NCI-H2107 (cell line): ENCODE data around the gene RUNX2.

ENCODE experiments used
- DNase-seq: peaks from one replicate; lab custom pipeline; 2025; lab: John Stamatoyannopoulos, UW

RUNX2 gene

DNA sequence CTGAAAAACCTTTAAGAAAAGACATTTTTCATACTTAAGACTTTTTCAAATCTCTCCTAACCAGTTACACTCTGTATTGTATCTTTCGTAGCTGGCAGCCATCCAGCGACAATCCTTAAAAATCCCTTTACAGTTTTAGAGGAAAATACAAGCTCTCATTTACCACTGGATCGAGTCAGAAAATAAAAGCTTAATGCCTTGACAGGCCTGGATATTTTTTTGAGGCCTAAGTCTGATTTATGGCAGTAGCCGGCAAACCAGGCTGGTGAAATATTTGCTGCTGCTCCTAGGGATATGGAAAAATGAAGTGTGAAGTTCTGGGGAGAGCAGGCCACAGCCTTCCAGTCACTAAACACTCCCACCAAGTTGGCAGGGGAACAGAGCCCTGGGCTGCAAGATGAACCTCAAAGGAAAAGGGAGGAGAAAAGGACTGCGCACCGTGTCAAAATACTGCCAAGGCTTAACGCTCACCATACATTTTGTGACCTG lies 262.6 kb downstream of the RUNX2 start:
- DNase-seq: no peak

DNA sequence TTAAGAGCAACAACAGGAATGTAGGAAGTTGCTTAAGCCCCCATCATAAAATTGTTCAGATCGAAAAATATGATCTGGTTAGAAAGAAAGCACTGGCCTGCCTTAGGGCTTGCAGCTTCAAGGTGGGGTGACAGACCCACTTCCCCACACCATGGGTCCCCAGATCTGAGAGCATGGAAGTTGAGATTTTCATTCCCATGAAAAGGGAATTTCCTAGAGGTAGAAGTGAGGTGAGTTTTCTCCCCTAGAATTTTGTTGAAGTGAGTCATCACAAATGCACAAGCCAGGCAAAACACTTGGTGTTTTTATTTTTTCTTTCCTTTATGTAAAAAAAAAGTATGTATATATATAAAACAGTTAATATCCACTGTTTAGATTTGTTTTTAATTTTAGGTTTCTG lies 263.2 kb downstream of the RUNX2 start:
- no peak for DNase-seq

DNA sequence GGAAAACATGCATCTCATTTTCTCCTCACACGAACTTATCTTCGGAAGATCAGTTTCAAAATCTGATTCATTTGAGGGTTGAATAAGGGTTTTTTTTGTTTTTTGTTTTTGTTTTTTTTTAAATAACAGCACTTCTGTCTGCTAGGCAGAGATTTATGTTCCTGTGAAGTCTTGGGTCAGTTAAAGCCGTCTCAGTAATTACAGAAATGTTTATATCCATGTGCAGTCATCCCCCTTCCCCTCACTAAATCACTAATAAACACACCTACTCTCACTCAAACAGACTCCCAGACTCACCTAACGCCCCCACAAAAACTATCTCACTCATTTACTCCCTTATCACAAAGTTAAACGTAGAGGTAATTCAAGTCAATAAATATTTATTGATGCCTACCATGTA lies 263.8 kb downstream of the RUNX2 start:
- DNase-seq: no peak

DNA sequence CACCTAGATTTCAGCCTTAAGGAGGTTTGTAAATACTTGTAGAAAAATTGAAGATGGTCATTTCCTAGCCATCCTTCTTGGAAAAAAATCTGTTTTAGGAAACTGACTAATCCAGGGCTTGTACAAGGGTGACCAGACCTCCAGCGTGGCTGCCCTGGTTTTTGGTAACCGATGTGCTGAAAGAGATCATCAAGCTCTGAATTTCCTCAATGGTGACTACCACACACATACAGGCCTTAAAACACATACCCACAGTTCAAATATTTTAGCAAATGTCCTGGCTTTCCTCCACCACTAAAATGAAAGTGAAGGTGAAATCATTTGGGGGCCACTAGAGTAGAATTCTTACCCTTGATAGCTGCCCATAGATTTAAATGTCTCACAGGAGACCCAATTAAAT lies 264.9 kb downstream of the RUNX2 start:
- no peak for DNase-seq

DNA sequence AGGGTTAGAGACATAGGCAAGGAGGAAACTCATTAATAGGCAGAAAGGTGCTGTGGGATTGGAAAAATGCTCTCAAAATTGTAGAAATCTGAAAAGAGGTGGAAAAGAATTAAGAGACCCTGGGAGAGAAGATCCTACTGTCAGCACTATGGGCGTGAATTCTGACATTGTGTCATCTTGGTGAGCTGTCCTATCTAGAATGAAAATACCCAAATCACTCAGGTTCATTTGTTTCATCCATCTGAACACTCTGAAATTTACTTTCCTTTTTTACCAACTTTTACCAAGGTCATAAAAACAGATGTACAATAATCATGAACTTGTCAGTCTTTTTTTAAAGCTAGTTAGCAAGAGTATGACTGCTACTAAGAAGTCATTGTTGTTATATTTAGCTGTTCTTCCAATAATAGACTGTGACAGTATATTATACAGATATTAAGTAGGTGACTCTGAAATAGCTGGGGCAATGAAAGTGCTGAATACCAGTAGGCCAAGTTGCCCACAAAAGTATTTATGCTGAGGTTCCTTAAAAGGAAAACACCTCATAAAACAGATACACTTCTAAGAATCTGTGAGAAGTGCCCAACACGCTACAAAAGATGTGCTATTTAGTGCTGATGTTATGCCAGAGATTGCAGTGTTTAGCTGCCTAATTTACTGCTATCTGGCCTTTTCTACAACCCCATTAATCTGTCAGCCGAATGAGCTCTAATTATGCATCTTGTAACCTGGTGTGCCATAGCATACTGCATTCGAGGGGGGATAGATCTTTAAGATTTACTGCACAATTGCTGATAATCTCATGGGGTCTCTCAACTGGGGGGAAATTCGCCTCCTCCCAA lies 267.1 kb downstream of the RUNX2 start:
- DNase-seq: no peak

DNA sequence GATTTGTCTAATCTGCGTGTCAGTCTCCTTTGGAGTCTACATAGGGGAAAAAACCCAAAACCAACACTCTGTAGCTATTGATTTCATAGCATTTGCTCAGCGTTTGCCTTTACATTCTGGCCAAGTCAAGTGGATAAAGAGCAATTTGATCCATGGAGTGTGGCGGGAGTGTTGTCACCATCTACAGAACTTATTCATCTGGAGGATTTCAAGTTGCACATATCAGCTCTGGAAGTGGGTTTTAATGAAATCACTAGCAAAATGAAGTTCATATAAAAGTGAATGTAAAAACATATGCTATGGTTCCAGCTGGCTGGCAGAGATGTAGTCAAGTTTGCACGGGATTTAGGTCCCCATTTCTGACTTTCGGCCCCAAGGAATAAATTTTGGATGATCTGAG lies 269.3 kb downstream of the RUNX2 start:
- no peak for DNase-seq

DNA sequence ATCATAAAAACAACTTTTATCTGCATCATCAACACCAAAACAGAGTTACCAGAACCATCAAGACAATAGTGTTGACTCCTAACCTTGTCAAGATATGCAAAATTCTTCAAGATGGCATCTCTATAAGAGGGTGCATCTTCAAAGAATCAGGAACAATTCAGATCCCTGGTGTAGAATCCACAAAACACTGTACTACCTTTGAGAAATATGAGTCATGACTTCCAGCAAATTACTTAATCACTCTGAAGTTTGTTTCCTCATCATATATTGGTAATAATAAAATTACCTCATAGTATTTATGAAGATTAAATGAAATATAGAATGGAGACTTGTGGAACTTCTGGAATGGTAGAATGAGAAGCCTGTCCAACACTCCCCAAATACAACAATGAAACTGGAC lies 270.9 kb downstream of the RUNX2 start:
- DNase-seq: no peak

DNA sequence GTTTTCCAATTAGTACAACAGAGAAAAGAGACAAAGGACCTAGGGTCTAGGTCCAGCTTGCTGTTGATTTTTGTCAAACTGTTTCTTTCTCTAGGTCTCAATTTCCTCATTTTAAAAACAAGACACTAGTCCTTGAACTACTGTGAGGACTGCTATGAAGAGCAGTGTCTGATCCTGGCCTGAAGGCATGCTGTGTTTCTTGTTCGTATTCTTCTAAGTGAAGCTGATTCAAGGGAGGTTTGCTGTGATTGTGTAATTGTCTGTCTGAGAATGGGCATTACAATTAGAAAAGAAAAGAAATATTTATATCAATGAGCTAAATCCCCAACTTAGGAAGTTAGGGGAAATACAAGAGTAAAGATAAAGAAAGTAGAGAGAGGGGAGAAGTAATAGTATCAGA lies 277.8 kb downstream of the RUNX2 start:
- no peak for DNase-seq

DNA sequence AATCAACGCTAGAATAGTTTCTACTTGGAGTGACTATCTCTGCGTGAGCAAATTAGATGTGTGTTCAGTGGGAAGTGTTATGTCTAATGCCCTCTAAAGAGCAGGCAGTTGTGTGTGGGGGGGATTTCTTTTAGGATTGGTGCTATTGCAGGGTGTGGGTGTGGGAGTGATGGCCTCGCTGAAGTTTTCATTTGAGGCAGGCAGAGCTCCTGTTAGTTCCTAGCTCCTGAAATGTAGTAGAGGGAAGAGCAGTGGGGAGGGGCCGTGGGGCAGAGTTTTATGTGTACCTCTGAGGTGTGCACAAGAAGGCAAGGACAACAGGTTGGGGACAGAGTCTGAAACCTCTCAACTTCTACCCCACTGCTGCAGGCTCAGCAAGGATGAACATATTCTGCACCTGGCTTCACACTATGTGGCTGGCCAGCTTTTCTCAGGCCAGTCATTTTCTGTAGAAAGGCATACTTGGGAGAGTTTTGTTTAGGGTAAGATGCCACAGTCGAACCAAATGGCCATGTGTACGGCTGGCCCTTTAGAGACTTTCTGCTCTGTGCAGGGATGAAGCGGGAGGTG lies 278.8 kb downstream of the RUNX2 start:
- no peak for DNase-seq

DNA sequence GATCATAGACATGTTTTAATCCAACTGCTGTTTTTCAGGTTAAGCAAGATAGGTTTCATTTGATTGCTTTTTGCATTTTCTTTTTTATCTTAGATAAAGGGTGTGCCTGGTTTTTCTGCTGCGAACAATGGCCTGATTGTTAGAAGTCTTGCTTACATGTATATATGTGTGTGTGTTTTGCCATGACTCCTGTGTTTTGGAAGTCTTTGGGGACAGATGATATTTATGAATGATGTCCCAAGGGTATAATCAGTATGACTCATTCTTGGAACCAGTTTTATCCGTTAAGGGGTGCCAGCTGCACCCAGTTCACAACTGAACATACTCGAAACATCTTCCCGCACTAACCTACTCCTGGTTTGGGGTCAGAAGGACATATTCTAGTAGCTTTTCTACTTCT lies 279.7 kb downstream of the RUNX2 start:
- DNase-seq: no peak

DNA sequence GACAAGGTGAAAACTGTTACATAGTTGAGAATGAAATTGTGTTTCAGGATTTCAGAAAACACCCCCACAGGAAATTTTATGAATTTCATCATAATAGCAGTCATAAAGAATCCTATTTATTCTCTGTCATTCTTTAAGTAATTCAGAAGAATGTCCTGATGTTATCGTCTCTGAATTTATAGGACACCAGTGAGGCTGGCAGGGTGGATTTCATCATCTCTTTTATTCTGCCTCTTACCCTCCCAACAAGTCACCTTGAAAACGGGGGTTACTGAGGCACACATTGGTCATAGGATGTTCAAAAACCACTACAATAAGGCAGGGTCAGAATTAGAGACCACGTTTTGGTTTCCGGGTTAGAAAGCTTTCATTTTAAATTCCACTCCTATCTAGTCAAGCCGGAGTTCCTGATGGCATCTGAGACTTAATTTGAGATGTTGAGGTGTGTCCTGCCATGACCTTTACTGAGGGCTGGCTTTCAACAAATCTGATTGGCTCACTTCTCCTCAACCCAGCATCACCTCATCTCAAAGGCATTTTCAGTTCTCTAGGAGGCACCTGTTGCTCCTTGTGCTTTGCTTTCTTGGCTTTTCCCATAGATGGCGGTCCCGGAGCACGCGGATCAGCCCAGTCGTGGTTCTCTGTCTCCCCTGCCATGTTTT lies 280.3 kb downstream of the RUNX2 start:
- no peak for DNase-seq

DNA sequence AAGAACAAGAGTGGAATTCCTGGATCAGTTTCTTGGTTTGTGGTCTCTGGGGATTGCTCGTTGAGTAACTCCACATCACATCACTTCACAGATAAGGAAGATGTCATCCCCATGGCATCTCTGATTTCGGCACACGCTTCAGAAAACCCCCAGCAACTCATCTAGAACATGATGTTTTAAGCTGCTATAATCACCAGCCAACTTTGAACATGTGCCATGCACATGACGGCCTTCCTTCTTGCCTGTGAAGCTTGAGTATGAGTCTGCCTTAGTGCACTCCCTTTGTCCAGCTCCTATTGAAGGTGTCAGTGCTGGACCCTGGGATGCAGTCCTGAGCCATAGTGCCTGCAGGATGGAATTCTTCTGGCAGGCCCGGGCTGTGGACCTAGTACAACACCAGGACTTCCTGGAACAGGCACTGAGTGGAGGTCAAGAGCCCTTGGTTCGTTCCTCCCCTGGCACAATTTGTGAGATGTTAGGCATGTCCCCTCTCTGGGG lies 281.1 kb downstream of the RUNX2 start:
- no peak for DNase-seq

DNA sequence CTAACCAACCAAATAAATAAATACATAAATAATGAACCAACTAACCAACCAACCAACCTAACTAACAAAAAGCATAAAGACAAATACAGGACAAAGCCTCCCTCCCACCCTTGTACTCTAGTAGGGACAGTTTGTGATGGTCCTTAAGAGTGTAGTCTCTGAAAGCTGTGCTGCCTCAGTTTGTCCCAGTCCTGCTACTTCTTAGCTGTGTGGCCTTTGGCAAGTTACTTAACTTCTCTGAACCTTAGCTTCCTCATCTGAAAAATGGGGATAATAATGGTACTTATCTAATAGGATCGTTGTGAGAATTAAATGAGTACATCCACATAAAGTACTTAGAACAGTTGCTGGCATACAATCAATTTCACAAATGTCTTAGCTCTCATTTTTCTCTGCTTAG lies 282.2 kb downstream of the RUNX2 start:
- no peak for DNase-seq

DNA sequence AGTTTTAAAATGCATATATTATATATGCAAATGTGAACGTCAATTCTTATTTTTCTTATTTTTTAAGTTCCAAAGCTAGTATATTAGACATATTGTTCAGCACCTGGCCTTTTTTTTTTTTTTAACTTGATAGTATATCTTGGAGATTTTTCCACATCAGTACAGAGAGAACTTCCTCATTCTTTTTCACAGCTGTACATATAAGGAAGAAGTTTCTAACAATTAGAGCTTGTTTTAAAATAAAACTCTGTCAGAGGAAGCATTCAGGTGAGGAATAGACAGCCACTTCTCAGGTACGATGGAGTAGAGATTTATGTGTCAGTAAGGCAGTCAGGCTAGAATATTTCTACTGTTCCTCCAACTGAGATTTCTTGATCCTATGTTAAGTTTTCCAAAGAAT lies 282.7 kb downstream of the RUNX2 start:
- DNase-seq: no peak

DNA sequence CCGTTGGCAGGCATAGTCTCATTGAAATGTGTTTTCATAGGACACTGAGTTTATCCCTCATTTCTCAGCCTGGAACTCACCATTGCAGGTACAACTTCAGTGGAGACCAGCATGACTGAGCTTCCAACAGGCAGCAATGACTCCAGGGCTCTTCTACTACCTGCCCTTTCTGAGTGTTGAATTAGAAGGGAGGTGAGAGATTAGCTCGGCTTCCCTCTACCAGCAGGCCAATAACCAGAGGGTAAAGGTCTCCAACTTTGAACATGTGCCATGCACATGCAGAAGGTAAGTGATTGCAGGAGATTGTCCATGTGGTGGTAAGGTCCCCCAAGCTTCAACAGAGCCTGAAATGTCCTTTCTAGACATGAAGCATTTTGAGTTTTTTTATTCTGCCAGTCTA lies 283.4 kb downstream of the RUNX2 start:
- DNase-seq: no peak

DNA sequence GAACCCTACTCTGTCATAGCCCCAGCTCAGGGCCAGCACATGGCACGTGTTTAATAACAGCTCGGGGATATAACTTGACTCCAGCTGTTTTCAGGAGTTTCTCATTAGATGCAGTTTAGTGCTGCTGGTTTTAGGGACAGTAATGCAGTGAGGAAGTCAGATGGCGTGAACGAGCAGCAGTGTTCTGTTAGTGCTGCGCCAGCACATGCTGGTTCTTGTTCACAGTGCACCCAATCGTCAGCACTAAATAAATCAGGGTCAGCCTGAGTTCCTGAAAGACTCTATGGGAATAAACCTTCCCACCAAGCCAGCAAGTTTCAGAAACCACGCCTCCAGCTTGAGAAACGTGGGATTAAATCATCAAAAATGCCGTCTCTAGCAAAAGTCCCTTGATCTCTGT lies 285.5 kb downstream of the RUNX2 start:
- DNase-seq: no peak

DNA sequence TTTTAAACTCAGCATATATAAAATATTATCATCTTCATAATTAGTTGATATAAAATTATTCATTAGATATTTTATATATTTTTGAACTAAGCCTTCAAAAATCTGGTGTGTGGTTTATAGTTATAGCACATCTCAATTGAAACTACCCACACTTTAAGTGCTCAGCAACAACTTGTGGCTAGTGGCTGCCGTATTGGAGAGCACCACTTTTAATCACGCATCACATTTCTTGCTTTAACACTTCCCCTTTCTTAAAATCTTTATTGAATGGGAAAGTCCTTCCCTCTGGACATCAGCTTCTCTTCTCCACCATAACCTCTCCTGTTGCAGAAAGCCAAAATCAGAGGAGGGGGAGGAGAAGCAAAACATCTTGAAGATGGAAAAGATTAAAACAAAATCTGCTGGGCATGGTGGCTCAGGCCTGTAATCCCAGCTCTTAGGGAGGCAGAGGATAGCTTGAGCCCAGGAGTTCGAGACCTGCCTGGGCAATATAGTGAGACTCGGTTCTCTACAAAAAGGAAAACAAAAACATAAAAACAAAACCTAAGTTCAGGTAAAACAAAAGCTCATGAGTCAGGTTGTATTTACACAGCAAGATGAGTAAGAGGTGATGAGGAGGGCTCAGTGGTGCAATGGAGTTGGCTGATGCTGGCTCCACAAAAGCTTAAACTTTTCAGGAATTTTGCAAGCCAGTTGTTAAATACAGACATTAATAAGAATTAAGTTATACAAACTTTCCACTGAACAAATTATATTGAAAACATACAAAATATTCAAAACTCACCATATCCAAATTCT lies 286.6 kb downstream of the RUNX2 start:
- no peak for DNase-seq

DNA sequence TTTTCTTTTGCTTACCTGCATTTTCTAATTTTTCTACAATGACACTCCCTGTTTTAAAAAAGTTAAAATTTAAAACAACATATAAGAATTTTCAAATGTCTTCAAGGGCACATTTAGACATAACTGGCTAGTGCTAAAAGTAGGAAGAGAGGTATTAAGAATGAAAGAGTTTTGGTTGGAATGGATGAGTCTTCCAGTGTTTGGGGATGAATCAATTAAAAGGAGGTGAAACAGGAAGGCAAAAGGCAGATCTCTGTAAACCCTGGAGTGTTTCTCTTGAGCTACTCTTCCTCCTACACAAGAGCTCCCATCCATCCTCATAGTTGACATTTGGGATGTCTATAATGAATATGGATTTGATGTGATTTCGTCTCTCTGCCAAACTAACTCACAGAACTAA lies 288.1 kb downstream of the RUNX2 start:
- no peak for DNase-seq

DNA sequence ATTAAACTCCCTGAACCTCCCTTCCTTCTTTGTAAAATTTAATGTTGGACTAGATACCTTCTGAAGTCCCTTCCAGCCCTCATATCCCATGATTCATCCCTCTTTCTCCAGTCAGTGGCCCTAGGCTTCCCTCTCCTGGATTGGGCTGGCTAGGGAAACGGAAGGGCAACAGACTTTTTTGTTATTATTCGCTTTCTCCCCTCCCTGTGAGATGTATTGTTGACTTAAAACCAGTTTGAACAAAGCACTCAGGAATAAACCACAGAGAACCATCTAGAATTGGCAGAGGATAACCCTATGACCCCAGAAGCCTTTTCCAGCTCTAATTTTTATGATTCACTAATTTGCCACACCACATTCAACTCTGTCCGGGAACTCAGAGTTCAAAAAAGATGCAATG lies 289.3 kb downstream of the RUNX2 start:
- DNase-seq: no peak

DNA sequence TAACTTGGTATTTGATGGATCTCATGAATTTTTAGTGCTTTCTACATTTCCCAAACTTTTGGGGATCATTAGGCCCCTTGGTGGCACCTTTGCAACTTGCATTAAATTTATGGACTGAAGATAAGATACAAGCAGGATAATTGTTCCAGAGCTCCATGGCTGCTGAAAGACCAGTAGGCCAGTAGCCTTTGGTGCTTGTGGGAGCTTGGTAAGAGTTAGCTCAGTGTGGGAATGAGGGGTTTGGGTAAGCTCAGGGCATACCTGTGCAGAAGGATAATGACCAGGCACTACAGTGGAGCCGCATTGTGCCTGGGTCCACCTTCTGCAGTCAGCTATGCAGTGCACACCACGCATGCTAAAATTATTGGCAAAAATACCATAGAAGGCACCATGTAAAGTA lies 290.1 kb downstream of the RUNX2 start:
- DNase-seq: no peak

DNA sequence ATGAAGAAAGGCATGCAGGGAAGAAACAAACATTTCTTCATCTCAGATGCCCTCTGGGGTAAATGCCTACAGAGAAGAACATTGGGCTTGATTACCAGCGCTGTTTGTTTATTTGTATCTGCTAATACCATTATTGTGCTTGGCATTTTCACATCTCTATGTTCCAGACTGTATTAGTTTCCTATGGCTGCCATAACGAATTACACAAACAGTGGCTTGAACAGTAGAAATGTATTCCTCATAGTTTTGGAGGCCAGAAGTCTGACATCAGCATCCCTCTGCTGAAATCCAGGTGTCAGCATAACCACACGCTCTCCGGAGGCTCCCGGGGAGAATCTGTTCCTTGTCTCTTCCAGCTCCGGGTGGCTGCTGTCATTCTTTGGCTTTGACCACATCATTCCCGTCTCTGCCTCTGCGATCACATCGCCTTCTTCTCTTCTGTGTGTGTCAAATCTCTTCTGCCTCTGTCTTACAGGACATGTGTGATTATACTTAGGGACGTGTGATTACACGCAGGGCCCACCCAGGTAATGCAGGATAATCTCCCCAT lies 291.2 kb downstream of the RUNX2 start:
- DNase-seq: no peak

DNA sequence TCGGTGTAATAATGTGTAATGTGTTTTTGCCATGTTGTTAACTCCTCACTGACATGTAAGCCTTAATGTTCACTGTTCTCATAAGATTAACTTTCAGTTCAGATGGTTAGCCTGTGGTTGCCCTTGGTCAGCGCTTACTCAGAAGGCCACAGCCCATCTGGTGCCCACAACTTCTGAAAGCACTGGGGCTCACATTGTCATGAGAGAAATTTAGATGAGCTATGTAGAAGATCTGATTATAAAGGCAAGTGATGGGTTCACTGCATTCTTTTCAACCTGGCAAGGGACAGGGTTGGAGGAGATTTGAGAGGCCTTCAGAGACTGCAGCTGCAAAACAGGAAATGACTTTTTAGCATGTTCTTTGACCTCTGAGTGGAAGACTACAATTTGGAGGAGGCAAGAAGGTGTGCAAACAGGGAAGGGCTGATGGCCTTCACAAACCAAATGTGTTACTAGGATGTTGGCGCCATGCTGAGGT lies 291.9 kb downstream of the RUNX2 start:
- DNase-seq: no peak
